ENCODE results near the gene ATXN7L2. TPM values are rescaled to one million over a fixed set of nuclear protein-coding genes. Genes with fewer than 3 reads are reported as not detected.

Gene ATXN7L2
- polyA plus RNA-seq, 2 of the 4 experiments (the other 2 are of a cell fraction), result 0.97 to 2.2 TPM

- H3K27ac ChIP-seq, result no peak overlapping the region
- ChIA-PET CTCF (interaction anchor here (0.6 to 3.6 kb wide), 5 partner anchors 10 to 53 kb away, joined by 3 to 14 read pairs (median 7); partner anchors contain the start of gene CYB561D1), POLR2A (no interaction called here)
Measured at GRCh38 chr1:109479311-109479710, 4.4 kb upstream of the ATXN7L2 start.

GRCh38 chr1:109479901-109480300 lies 3.8 kb upstream of the ATXN7L2 start:
- no peak for ATAC-seq
- WGBS (ENCODE audit: missing lambda C conversion rate), result 23% methylated on average over 2 of the region's 3 CpGs
- no peak for FAIRE-seq
- no peak overlapping the region for H3K27ac ChIP-seq
- TF ChIP-seq PBX3 (IDR thresholded peaks at IDR 0.05) (no peak), NR3C1 (IDR thresholded peaks at IDR 0.05) (no peak), CBX2 (IDR thresholded peaks at IDR 0.05; ENCODE audit: borderline replicate concordance, low read depth) (no peak), JUNB (IDR thresholded peaks at IDR 0.05) (no peak), EHF (CRISPR knock-in tag; IDR thresholded peaks at IDR 0.05) (no peak), ZFP36 (IDR thresholded peaks at IDR 0.05; ENCODE audit: borderline replicate concordance, partially characterized antibody) (no peak), FOSB (CRISPR knock-in tag; IDR thresholded peaks at IDR 0.05) (no peak), MAFK (IDR thresholded peaks at IDR 0.05; ENCODE audit: partially characterized antibody) (no peak), CHD4 (IDR thresholded peaks at IDR 0.05; ENCODE audit: borderline replicate concordance) (no peak), ELK1 (IDR thresholded peaks at IDR 0.05; ENCODE audit: low read depth, low read length) (no peak), POLR2A (IDR thresholded peaks at IDR 0.05; ENCODE audit: low read length) (no peak), BCL3 (IDR thresholded peaks at IDR 0.05) (no peak), EP300 (IDR thresholded peaks at IDR 0.05) (no peak), FOXS1 (CRISPR knock-in tag; IDR thresholded peaks at IDR 0.05) (no peak), KDM5A (IDR thresholded peaks at IDR 0.05) (no peak), RARB (CRISPR knock-in tag; IDR thresholded peaks at IDR 0.05) (no peak)
- no peak overlapping the region for H3K4me3 ChIP-seq
- ChIA-PET POLR2A (no interaction called here), CTCF (interaction anchor here (2.2 to 3.6 kb wide), 3 partner anchors 11 to 52 kb away, joined by 7 to 14 read pairs (median 12); partner anchors contain the start of gene CYB561D1)
- H3K4me1 ChIP-seq, result peaks cover 4% of the 10 kb centered on the region; the same call in 2 of the 3 replicates
- H3K9me3 ChIP-seq, result no peaks in the 10 kb centered on the region
- H3K4me2 ChIP-seq, result no peak overlapping the region
- no peak for DNase-seq (ENCODE audit: low read depth in 1 of 2, low spot score in 1 of 2)

More at GRCh38 chr1:109479311-109479710, 4.4 kb upstream of the ATXN7L2 start:
- TF ChIP-seq HOXA7 (CRISPR knock-in tag; IDR thresholded peaks at IDR 0.05), result no peak
- no peak for TF ChIP-seq HMGXB4 (CRISPR knock-in tag; IDR thresholded peaks at IDR 0.05; ENCODE audit: borderline replicate concordance)
- TF ChIP-seq HDAC2 (IDR thresholded peaks at IDR 0.05), result no peak
- TF ChIP-seq MAX (IDR thresholded peaks at IDR 0.05), result no peak
- TF ChIP-seq USF2 (IDR thresholded peaks at IDR 0.05), result no peak
- no peak for TF ChIP-seq PHF8 (IDR thresholded peaks at IDR 0.05; ENCODE audit: borderline replicate concordance, low read depth)
- TF ChIP-seq RARB (CRISPR knock-in tag; IDR thresholded peaks at IDR 0.05), result no peak
- TF ChIP-seq BCL3 (IDR thresholded peaks at IDR 0.05), result no peak
- TF ChIP-seq CHD2 (IDR thresholded peaks at IDR 0.05; ENCODE audit: low read length, partially characterized antibody), result no peak
- no peak for TF ChIP-seq POLR2A (IDR thresholded peaks at IDR 0.05; ENCODE audit: low read length)
- no peak for TF ChIP-seq SMC3 (IDR thresholded peaks at IDR 0.05)
- no peak for TF ChIP-seq BHLHE40 (IDR thresholded peaks at IDR 0.05; ENCODE audit: low read depth, low read length)
- TF ChIP-seq HEYL (CRISPR knock-in tag; IDR thresholded peaks at IDR 0.05), result no peak
- no peak for TF ChIP-seq E2F6 (IDR thresholded peaks at IDR 0.05; ENCODE audit: borderline replicate concordance, low read depth)
- TF ChIP-seq CBX2 (IDR thresholded peaks at IDR 0.05; ENCODE audit: borderline replicate concordance, low read depth), result no peak
- DNase-seq (ENCODE audit: low read depth in 1 of 2, low spot score in 1 of 2) (no peak), ATAC-seq (no peak), FAIRE-seq (no peak)
- Histone ChIP-seq H3K4me3 (no peak overlapping the region), H3K4me2 (no peak overlapping the region), H3K9me3 (no peaks in the 10 kb centered on the region), H3K4me1 (no peaks in the 10 kb centered on the region)
- WGBS (ENCODE audit: missing lambda C conversion rate), result 26% methylated on average over 5 of the region's 5 CpGs

Measured in A549 (cell line).